Tibial artery (tissue), 4 donors: ENCODE results near the gene CPTP.

Source experiments
- DNase-seq, 2 donors: peaks; one replicate each; pipeline ENCODE4 v3.0.0-alpha.2; 2019
- H3K27ac ChIP-seq, 2 donors: fragments of 200-600 bp; sonication (generic) in 1 of 2; 1 replicate in 1 of 2; 2 replicates in 1 of 2; pipeline ENCODE4 v1.5.1; 2018 to 2019; ENCODE audit warnings: mild to moderate bottlenecking in 1 of 2
- H3K27me3 ChIP-seq, 2 donors: fragments of 200-600 bp; sonication (generic) in 1 of 2; one replicate each; pipeline versions ENCODE4 v1.5.1 to v1.6.0; 2016 to 2019
- H3K36me3 ChIP-seq, 3 donors: fragments of 200-600 bp; sonication (generic) in 2 of 3; one replicate each; pipeline ENCODE4 v1.5.1; 2016 to 2019; ENCODE audit warnings: mild to moderate bottlenecking in 2 of 3
- H3K4me1 ChIP-seq, 4 donors: fragments of 200-600 bp; sonication (generic) in 2 of 4; 1 replicate in 3 of 4; 2 replicates in 1 of 4; pipeline ENCODE4 v1.5.1; 2016 to 2019
- H3K4me3 ChIP-seq, 2 donors: fragments of 200-600 bp; sonication (generic) in 1 of 2; 1 replicate in 1 of 2; 2 replicates in 1 of 2; pipeline ENCODE4 v1.5.1; 2018 to 2019; ENCODE audit warnings: mild to moderate bottlenecking in 2 of 2
- H3K9me3 ChIP-seq, 3 donors: fragments of 200-600 bp; sonication (generic) in 1 of 3; one replicate each; pipeline ENCODE4 v1.5.1; 2016 to 2019
- intact Hi-C: fragments of 100-400 bp; cut with DNase I; formaldehyde crosslinking; loops from one replicate; pipeline ENCODE4 v1.15.0; 2023; ENCODE audit warnings: low total_unique reads
- TF ChIP-seq, protein P1 (sequence below), 2 experiments: fragments of 200-600 bp in 1 of 2; fragments of 450-650 bp in 1 of 2; IDR thresholded peaks; one replicate each; pipeline ENCODE4 v1.5.1; 2017 to 2019; ENCODE audit warnings: antibody characterized with exemption in 2 of 2, mild to moderate bottlenecking in 1 of 2, moderate library complexity in 1 of 2

Gene CPTP

DNA sequence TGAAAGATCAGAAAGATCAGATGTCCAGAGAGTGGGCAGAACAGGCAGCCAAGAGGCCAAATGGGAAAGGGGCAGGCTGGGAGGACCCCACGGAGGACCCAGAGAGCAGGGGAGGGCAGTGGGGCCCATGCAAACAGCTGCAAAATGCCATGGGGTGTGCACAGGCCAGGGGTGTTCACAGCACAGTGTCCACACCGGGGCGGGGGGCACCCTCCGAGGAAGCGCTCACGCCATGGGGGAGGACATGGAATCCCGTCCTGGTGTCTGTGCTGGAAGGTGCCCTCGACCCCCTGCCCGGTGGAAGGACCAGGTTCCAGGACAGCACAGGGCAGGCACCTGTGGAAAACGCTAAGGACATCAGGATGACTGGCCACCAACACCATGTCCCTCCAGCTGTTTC, 1.6 kb upstream of the CPTP start:
- H3K36me3 ChIP-seq, result peaks cover 19 to 51% (median 38%) of the 10 kb centered on the region in 3 donors
- no peak overlapping the region for H3K27ac ChIP-seq
- TF ChIP-seq, protein P1, sequence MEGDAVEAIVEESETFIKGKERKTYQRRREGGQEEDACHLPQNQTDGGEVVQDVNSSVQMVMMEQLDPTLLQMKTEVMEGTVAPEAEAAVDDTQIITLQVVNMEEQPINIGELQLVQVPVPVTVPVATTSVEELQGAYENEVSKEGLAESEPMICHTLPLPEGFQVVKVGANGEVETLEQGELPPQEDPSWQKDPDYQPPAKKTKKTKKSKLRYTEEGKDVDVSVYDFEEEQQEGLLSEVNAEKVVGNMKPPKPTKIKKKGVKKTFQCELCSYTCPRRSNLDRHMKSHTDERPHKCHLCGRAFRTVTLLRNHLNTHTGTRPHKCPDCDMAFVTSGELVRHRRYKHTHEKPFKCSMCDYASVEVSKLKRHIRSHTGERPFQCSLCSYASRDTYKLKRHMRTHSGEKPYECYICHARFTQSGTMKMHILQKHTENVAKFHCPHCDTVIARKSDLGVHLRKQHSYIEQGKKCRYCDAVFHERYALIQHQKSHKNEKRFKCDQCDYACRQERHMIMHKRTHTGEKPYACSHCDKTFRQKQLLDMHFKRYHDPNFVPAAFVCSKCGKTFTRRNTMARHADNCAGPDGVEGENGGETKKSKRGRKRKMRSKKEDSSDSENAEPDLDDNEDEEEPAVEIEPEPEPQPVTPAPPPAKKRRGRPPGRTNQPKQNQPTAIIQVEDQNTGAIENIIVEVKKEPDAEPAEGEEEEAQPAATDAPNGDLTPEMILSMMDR (IDR thresholded peaks at IDR 0.05), result no peak
- no peak overlapping the region for H3K4me3 ChIP-seq
- intact Hi-C loops, result no loop called here
- H3K4me1 ChIP-seq, result peaks cover 0 to 68% (median 58%) of the 10 kb centered on the region in 4 donors
- no peak for DNase-seq
- no peaks in the 10 kb centered on the region for H3K27me3 ChIP-seq
- no peaks in the 10 kb centered on the region for H3K9me3 ChIP-seq

GRCh38 chr1:1324084-1324523, 498 bp upstream of the CPTP start:
- Histone ChIP-seq H3K9me3 (no peaks in the 10 kb centered on the region), H3K27me3 (no peaks in the 10 kb centered on the region), H3K36me3 (peaks cover 19 to 56% (median 36%) of the 10 kb centered on the region in 3 donors), H3K4me3 (peak overlapping the region; percentile 90 to 99), H3K4me1 (peaks cover 0 to 59% (median 49%) of the 10 kb centered on the region in 4 donors), H3K27ac (peak overlapping the region; percentile 82 to 94)
- intact Hi-C loops, result no loop called here
- TF ChIP-seq, protein P1 (IDR thresholded peaks at IDR 0.05), result no peak
- no peak for DNase-seq

DNA sequence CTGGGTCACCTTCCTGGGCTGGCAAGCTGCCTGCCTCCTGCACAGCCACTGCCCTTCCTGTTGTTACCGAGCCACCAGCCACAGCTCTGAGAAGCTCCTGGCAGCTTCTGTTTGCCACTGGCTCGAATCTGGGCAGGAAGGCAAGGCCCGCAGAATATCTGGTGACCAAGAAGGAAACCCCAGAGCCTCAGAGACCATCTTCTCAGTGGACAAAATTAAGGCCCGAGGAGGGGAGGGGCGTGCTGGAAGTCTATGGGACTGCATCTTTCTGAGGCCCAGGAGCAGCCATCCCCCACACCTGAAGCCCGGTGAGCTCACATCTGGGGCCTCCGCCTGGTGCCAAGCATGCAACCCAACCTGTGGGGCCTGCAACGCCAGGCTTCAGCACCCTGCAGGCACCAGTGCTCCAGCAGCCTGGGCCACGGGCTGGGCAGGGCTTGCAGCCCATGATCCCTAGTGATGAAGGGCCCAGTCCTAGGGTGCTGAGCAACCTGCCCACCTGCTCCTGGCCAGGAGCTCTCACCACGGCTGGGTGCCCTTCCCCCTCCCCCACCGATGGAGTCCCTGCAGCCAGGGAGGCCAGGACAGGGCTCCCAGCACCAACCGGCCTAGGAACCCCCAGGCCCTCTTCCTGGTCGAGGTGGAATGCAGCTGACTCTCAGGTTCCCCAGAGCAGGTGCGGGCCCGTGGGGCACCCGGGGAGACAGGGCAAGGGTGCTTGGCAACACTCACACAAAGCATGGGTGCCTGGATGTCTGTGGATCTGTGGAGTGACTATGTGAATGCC, 879 bp downstream of the CPTP start:
- no peaks in the 10 kb centered on the region for H3K9me3 ChIP-seq
- intact Hi-C loops, result no loop called here
- DNase-seq, result no peak
- TF ChIP-seq, protein P1 (IDR thresholded peaks at IDR 0.05), result no peak
- H3K4me3 ChIP-seq, result peak overlapping the region; percentile 90 to 99
- H3K4me1 ChIP-seq, result peaks cover 0 to 57% (median 46%) of the 10 kb centered on the region in 4 donors
- peaks cover 13 to 42% (median 22%) of the 10 kb centered on the region in 3 donors for H3K36me3 ChIP-seq
- H3K27me3 ChIP-seq, result no peaks in the 10 kb centered on the region
- peak overlapping the region; percentile 82 to 94 for H3K27ac ChIP-seq

- H3K27me3 ChIP-seq, result no peaks in the 10 kb centered on the region
- H3K4me1 ChIP-seq, result peaks cover 0 to 56% (median 39%) of the 10 kb centered on the region in 4 donors
- DNase-seq, result no peak
- no peak overlapping the region for H3K27ac ChIP-seq
- no peaks in the 10 kb centered on the region for H3K9me3 ChIP-seq
- peaks cover 13 to 35% (median 20%) of the 10 kb centered on the region in 3 donors for H3K36me3 ChIP-seq
- TF ChIP-seq, protein P1 (IDR thresholded peaks at IDR 0.05), result no peak
- intact Hi-C loops, result no loop called here
- H3K4me3 ChIP-seq, result peak overlapping the region in 1 of 2 donors; percentile 90
Observed at GRCh38 chr1:1326075-1326605, 1.5 kb downstream of the CPTP start.

DNA sequence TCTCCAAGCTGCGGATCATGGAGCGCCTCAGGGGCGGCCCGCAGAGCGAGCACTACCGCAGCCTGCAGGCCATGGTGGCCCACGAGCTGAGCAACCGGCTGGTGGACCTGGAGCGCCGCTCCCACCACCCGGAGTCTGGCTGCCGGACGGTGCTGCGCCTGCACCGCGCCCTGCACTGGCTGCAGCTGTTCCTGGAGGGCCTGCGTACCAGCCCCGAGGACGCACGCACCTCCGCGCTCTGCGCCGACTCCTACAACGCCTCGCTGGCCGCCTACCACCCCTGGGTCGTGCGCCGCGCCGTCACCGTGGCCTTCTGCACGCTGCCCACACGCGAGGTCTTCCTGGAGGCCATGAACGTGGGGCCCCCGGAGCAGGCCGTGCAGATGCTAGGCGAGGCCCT, 2.7 kb downstream of the CPTP start:
- Histone ChIP-seq H3K4me1 (peaks cover 0 to 54% (median 29%) of the 10 kb centered on the region in 4 donors), H3K27me3 (no peaks in the 10 kb centered on the region), H3K27ac (no peak overlapping the region), H3K36me3 (peaks cover 13 to 26% (median 20%) of the 10 kb centered on the region in 3 donors), H3K4me3 (no peak overlapping the region), H3K9me3 (no peaks in the 10 kb centered on the region)
- TF ChIP-seq, protein P1 (IDR thresholded peaks at IDR 0.05), result no peak
- no peak for DNase-seq
- intact Hi-C loops, result no loop called here
